Stomach (tissue), 19 donors: Measurements from ENCODE around the gene BLOC1S2. TPM values are rescaled to one million over a fixed set of nuclear protein-coding genes. Genes with fewer than 3 reads are reported as not detected.

Experiments used
- DNase-seq, 2 donors: peaks; one replicate each; pipeline versions ENCODE4 v3.0.0 to v3.0.0-alpha.2; 2013 to 2019
- H3K27ac ChIP-seq, 5 donors: fragments of 200-600 bp in 4 of 5; sonication (generic) in 4 of 5; one replicate each; pipeline ENCODE4 v1.5.1; 2013 to 2019; ENCODE audit warnings: mild to moderate bottlenecking in 1 of 5, moderate library complexity in 1 of 5
- H3K27me3 ChIP-seq, 3 donors: fragments of 200-600 bp; sonication (generic); one replicate each; pipeline ENCODE4 v1.5.1; 2017 to 2019; ENCODE audit warnings: mixed run types in 1 of 3
- H3K36me3 ChIP-seq, 4 donors: fragments of 200-600 bp; sonication (generic); 1 replicate in 3 of 4; 2 replicates in 1 of 4; pipeline ENCODE4 v1.5.1; 2016 to 2019
- H3K4me1 ChIP-seq, 4 donors: fragments of 200-600 bp; sonication (generic); one replicate each; pipeline ENCODE4 v1.5.1; 2016 to 2019
- H3K4me3 ChIP-seq, 4 donors: fragments of 200-600 bp; sonication (generic) in 3 of 4; one replicate each; pipeline ENCODE4 v1.5.1; 2016 to 2019; ENCODE audit warnings: mild to moderate bottlenecking in 1 of 4
- H3K9me3 ChIP-seq, 4 donors: fragments of 200-600 bp; sonication (generic); one replicate each; pipeline ENCODE4 v1.5.1; 2016 to 2019
- CTCF ChIP-seq, 7 experiments: fragments of 450-650 bp in 4 of 7; fragments of 200-600 bp in 3 of 7; sonication (generic) in 3 of 7; IDR thresholded peaks; one replicate each; pipeline ENCODE4 v1.5.1; 2016 to 2019; ENCODE audit warnings: antibody characterized with exemption in 7 of 7, control low read depth in 2 of 7, mild to moderate bottlenecking in 1 of 7
- EP300 ChIP-seq: sonication (generic); formaldehyde crosslinking; IDR thresholded peaks from one replicate; pipeline ENCODE4 v1.6.1; 2017; ENCODE audit warnings: antibody characterized with exemption
- POLR2A ChIP-seq, 4 donors: fragments of 450-650 bp; IDR thresholded peaks; one replicate each; pipeline ENCODE4 v1.6.1; 2016; ENCODE audit warnings: antibody characterized with exemption in 4 of 4, control low read depth in 2 of 4, mild to moderate bottlenecking in 1 of 4, moderate library complexity in 1 of 4
- POLR2AphosphoS5 ChIP-seq, 3 donors: sonication (generic); formaldehyde crosslinking; IDR thresholded peaks; one replicate each; pipeline ENCODE4 v1.6.1; 2016; ENCODE audit warnings: antibody characterized with exemption in 3 of 3
- WGBS, 5 donors: extraction: QIAGEN DNeasy Blood & Tissue Kit in 3 of 5; methylation state at CpG; one replicate each; pipeline versions ENCODE4 v1.1.5 to v1.1.7; 2013 to 2018; 5-methylcytosine and 5-hydroxymethylcytosine counted together
- intact Hi-C: fragments of 100-400 bp; cut with DNase I; formaldehyde crosslinking; loops from one replicate; pipeline ENCODE4 v1.15.1; 2023; ENCODE audit warnings: low total_unique reads
- long read RNA-seq, 10 donors: transcript quantifications; one replicate each; lab custom pipeline, GENCODE V29; 2026
- polyA plus RNA-seq, 3 donors: library from polyadenylated mRNA; stranded (reverse); fragments of 200-250 nt; gene quantifications; one replicate each; pipeline ENCODE4 v1.2.3, GENCODE V29; 2013
- total RNA-seq, 5 donors: library from RNA; depleted of rRNA; stranded (reverse); fragments of >200 nt; gene quantifications; one replicate each; pipeline versions ENCODE4 v1.1.0 to v1.2.3, GENCODE V29; 2014 to 2016
- donor health status: healthy with polysubstance abuse.
- donor health status: Bipolar disorder and iron deficiency.
- donor health status: healthy.

Gene BLOC1S2
- total RNA-seq (10 to 100 TPM in 3 of 5 donors, under 1 TPM in 1, not detected in 1; 0.87 to 33.4 (median 17.6) TPM), polyA plus RNA-seq (10 to 100 TPM; 37.6 to 51.0 (median 48.7) TPM)
- long read RNA-seq, donor 1, partial matches to known transcripts = 6 of 12 reads
- long read RNA-seq, donor 1, other reads (novel, unspliced or antisense) = 0 of 12 reads
- long read RNA-seq, donor 2, transcript BLOC1S2-202 (5 exons, 1,249 nt) = major isoform, 11 of 12 reads
- long read RNA-seq, donor 2, partial matches to known transcripts = 0 of 12 reads
- long read RNA-seq, donor 2, other reads (novel, unspliced or antisense) = 0 of 12 reads
- long read RNA-seq, donor 3, transcript BLOC1S2-203 (4 exons, 2,024 nt) = major isoform, 5 of 14 reads
- long read RNA-seq, donor 3, partial matches to known transcripts = 5 of 14 reads
- long read RNA-seq, donor 3, other reads (novel, unspliced or antisense) = 0 of 14 reads
- long read RNA-seq, donor 4 = 0 reads
- long read RNA-seq, donor 5, transcript BLOC1S2-202 (5 exons, 1,249 nt) = major isoform, 9 of 9 reads
- long read RNA-seq, donor 5, partial matches to known transcripts = 0 of 9 reads
- long read RNA-seq, donor 5, other reads (novel, unspliced or antisense) = 0 of 9 reads
- long read RNA-seq, donor 6, transcript BLOC1S2-202 (5 exons, 1,249 nt) = major isoform, 26 of 52 reads
- long read RNA-seq, donor 6, transcript BLOC1S2-203 (4 exons, 2,024 nt) = minor isoform, 9 of 52 reads
- long read RNA-seq, donor 6, partial matches to known transcripts = 17 of 52 reads
- long read RNA-seq, donor 6, other reads (novel, unspliced or antisense) = 0 of 52 reads
- long read RNA-seq, donor 7, transcript BLOC1S2-202 (5 exons, 1,249 nt) = major isoform, 14 of 18 reads
- long read RNA-seq, donor 7, partial matches to known transcripts = 0 of 18 reads
- long read RNA-seq, donor 7, other reads (novel, unspliced or antisense) = 0 of 18 reads
- long read RNA-seq, donor 8, transcript BLOC1S2-203 (4 exons, 2,024 nt) = minor isoform, 8 of 28 reads
- long read RNA-seq, donor 8, transcript BLOC1S2-202 (5 exons, 1,249 nt) = major isoform, 11 of 28 reads
- long read RNA-seq, donor 8, partial matches to known transcripts = 8 of 28 reads
- long read RNA-seq, donor 8, other reads (novel, unspliced or antisense) = 0 of 28 reads
- long read RNA-seq, donor 9, transcript BLOC1S2-202 (5 exons, 1,249 nt) = major isoform, 11 of 13 reads
- long read RNA-seq, donor 9, partial matches to known transcripts = 0 of 13 reads
- long read RNA-seq, donor 9, other reads (novel, unspliced or antisense) = 0 of 13 reads
- long read RNA-seq, donor 10, transcript BLOC1S2-202 (5 exons, 1,249 nt) = major isoform, 5 of 15 reads
- long read RNA-seq, donor 10, partial matches to known transcripts = 7 of 15 reads
- long read RNA-seq, donor 10, other reads (novel, unspliced or antisense) = 0 of 15 reads

DNA sequence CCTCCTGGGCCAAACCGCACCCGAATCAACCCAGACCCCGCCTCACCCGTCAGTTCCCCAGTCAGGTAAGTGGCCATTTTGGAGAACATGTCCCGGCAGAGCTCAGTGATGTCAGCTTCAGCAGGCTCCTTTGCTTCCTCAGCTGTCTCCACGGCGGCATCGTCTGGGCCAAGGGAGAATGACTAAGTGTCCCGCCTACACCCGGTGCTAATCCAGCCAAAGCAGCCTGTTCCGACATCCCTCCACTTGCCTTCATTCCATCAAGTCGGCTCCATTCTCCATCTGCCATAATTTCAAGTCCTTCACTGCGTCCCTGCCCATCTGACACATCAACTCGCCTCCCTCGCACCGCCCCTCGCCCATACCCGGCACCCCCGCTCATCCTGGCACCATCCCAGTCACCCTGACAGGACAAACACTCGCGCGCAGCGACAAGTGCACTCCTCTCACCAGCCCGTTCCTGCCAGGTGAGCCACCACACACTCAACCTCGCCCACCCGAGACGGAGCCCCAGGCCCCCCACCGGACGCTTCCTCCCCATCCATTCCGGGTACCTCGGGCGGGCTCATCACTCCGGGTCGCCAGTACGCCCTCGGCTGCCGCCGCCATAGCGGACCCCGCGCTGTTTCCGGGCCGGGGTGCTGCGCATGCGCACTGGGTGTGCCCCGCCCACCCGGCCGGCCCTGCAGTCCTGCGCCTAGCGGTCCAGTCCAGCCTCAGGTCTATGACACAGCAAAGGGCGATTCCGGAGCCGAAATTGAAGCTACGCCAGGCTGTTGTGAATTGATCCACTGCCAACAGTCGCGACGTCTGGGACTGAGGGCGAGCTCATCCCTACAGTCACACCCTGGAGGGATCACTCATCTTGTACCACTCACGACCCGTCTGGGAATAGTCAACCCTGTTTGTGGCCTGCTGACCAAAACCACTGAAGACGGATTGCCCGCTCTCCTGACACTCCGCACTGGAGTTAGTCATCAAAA, at the start of gene BLOC1S2:
Gene BLOC1S2 (minus strand): TSS at position 630 of the 983 bp plus-strand sequence. CDS start 21 bp downstream, at position 609.
- H3K9me3 ChIP-seq = no peaks in the 10 kb centered on the region
- H3K4me1 ChIP-seq = peaks cover 10 to 41% (median 31%) of the 10 kb centered on the region in 4 donors
- peak; percentile 84 to 96 for DNase-seq
- WGBS, 5 donors = 1 to 2% (median 2%) methylated on average over 34 to 63 of the region's 63 CpGs
- intact Hi-C loops = no loop called here
- TF ChIP-seq POLR2A (IDR thresholded peaks at IDR 0.05) = peak in 1 of 4 donors; percentile 27
- peak; percentile 75 to 94 (median 88) for TF ChIP-seq POLR2AphosphoS5 (IDR thresholded peaks at IDR 0.05)
- peak in 1 of 7 experiments; percentile 18 for TF ChIP-seq CTCF (IDR thresholded peaks at IDR 0.05)
- no peak for TF ChIP-seq EP300
- H3K27me3 ChIP-seq = no peaks in the 10 kb centered on the region
- H3K36me3 ChIP-seq = peaks cover 0 to 21% (median 16%) of the 10 kb centered on the region in 4 donors
- H3K27ac ChIP-seq = peak within 1 kb of the TSS; percentile 88 to 94 (median 92)
- H3K4me3 ChIP-seq = peak within 1 kb of the TSS; percentile 74 to 85 (median 84)

GRCh38 chr10:100334762-100335161, 48.3 kb upstream of the BLOC1S2 start:
- Histone ChIP-seq H3K36me3 (no peaks in the 10 kb centered on the region), H3K27ac (no peak overlapping the region), H3K9me3 (no peaks in the 10 kb centered on the region), H3K4me3 (no peak overlapping the region), H3K27me3 (peaks cover 0 to 45% (median 0%) of the 10 kb centered on the region in 3 donors), H3K4me1 (peaks cover 0 to 10% (median 3%) of the 10 kb centered on the region in 4 donors)
- intact Hi-C loops = loop anchor here (10.0 kb wide), 1 partner anchor 170 kb away; no protein-coding TSS in a partner anchor
- DNase-seq = no peak
- no peak for TF ChIP-seq POLR2A (IDR thresholded peaks at IDR 0.05)
- no peak for TF ChIP-seq CTCF (IDR thresholded peaks at IDR 0.05)
- TF ChIP-seq EP300 = no peak
- no peak for TF ChIP-seq POLR2AphosphoS5 (IDR thresholded peaks at IDR 0.05)
- WGBS, 5 donors = 81 to 91% (median 86%) methylated on average over 9 of the region's 9 CpGs

- Histone ChIP-seq H3K27me3 (peaks cover 0 to 54% (median 0%) of the 10 kb centered on the region in 3 donors), H3K9me3 (no peaks in the 10 kb centered on the region), H3K36me3 (no peaks in the 10 kb centered on the region), H3K27ac (no peak overlapping the region), H3K4me1 (peaks cover 0 to 5% (median 2%) of the 10 kb centered on the region in 4 donors), H3K4me3 (no peak overlapping the region)
- TF ChIP-seq POLR2AphosphoS5 (IDR thresholded peaks at IDR 0.05) = no peak
- no peak for TF ChIP-seq POLR2A (IDR thresholded peaks at IDR 0.05)
- TF ChIP-seq CTCF (IDR thresholded peaks at IDR 0.05) = no peak
- TF ChIP-seq EP300 = no peak
- DNase-seq = no peak
- intact Hi-C loops = loop anchor here (10.0 kb wide), 1 partner anchor 171 kb away; no protein-coding TSS in a partner anchor
- 68 to 90% (median 80%) methylated on average over 2 of the region's 2 CpGs for WGBS, 5 donors
These were observed 47.4 kb upstream of the BLOC1S2 start for GRCh38 chr10:100333661-100334440.
